Epidermal melanocyte (primary cell): ENCODE measurements around the gene FAAP100.

Experiments
- DNase-seq: peaks from one replicate; pipeline ENCODE4 v3.0.0; 2011; ENCODE audit warnings: low spot score; ENCODE audit not compliant: insufficient read length

Gene FAAP100

DNA sequence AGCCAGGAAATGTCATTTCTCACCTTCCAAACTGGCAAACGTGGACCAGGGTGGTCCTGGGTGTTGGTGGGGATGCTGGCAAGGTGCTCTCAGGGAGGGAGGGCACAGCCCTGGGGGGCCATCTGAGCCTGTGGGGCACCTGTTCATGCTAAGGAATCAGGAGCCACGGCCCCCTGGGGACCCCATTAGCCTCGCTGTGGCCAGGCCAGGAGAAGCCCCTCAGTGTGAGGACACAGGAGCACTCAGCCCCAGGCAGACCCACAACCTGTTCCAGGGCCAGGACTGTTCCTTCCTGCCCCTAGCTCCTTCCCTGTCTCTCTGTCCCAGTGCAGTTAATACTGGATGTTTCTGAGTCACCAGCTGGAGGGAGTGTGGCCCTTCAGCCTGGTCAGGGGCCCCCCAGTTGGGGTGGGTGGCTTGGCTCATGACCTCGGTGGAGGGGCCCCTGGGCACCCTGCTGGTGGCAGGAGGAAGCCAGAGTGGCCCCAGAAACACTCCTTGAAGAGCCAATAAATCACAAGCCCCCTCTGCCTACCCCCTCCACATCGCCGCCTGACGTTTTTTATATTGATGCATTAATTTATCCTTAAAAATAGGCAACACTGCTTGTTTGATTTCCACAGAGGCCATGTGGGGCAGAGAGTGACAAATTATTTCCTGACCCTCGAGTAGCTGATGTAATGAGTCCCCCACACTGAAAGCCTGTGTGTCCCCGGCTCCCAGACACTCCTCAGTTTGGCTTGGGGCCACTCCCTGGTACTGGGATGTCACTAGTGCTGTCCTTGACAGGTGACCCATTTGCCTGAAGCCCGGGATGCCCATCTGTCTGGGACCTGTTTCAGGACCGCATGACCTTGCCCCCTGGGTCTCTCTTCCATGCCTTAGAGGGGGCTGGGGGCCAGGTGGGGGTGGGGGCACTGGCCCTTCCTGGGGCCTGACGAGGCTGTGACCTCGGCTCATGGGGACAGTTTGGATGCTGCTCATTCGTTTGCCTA, 61.9 kb downstream of the FAAP100 start:
- DNase-seq: no peak
